ENCODE data around the gene ACADSB.

Gene ACADSB

DNA sequence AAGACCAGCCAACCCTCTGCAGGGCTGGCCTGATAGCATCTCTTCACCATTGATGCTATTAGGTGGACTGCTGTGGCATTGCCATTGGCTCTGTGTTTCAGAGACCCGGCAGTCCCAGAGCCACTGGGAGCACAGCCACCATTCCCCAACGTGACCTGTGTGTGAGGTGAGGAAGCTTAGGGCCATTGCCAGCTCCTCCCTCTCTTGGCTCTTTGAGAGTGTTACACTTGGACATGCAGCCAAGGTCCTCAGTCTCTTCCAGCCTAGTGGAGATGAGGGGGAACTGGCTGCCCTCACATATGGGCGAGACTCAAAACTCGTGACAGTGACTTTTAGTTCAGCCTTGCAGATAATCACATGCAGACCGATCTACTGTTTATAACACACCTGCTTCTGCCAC lies 87.6 kb downstream of the ACADSB start:
- no peak for DNase-seq (ENCODE audit: low read depth, low spot score)

- no peak for DNase-seq (ENCODE audit: low read depth, low spot score)
Observed at GRCh38 chr10:123097039-123097438, 88.2 kb downstream of the ACADSB start.

DNA sequence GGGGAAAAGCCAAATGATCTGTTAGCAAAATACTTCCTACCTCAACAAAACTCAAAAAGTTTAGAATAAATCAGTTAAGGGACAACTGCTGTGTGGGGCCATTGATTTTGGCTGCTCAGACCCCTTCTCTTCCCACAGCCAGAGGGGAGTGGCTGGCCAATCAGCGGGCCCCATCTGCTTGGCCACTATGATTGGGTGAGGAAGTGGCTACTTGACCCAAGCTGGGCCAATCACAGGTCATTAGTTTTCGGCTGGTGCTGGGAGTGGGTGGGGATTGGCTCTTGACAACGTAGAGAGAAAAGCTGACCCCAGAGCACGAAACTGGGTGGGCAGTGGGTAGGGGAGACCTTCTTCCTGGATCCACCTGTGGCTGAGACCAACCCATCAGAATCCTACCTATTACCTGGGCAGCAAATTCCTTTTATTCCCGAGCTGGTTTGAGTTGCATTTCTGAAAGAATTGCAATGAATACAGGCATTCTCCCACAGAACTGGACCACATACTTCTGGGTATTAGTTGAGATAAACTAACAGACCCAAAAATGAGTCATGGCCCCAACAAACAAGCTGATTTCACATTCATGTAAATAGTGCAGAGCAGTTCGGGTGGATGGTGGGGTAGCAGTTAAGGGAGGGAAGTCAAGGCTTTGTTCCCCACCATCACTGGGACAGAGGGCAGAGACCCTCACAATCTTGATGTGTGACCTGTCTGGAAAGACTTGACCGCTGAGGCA lies 91.4 kb downstream of the ACADSB start:
- no peak for DNase-seq (ENCODE audit: low read depth, low spot score)

DNA sequence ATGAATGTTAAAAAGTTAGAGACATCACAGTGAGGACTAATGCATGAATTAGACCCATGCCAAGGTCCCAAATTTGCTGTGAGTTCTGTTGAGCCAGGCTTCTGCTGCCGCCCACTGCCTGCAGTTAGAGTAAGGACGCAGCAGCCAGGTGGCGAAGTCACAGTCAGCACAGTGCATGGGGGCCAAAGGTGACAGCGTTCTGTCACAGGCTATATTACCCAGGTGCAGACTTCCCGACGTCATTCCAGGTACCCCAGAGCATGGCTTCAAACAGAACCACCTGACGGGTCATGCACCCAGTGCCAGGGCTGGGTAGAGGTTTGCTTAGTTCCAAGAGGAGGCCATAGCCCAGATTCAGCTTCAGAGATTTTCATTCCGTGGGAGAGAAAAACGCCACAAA lies 93.1 kb downstream of the ACADSB start:
- no peak for DNase-seq (ENCODE audit: low read depth, low spot score)

GRCh38 chr10:123102673-123103072 lies 93.9 kb downstream of the ACADSB start:
- DNase-seq (ENCODE audit: low read depth, low spot score), result no peak

DNA sequence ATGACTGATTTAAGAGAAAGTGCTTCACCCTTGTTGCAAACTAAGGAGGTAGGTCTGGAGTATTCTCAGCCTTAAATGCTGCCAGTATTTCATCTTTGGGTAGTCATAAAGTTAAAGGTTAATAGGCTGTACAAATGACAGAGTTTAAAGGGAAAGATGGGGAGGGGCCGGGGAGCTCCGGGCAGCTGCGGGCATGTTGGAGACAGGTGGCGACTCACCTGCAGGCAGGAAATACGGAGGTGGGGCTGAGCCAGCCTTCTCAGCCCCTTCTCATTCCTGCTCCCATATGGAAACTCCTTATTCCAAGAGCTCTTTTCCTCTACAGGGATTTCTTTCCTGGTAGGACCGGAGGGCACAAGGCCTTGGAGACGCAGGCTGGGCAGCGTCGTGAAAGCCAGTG lies 95.1 kb downstream of the ACADSB start:
- DNase-seq (ENCODE audit: low read depth, low spot score), result no peak
